Ectodermal cell (in vitro differentiated cells): ENCODE data around the gene M6PR.
"Not testable (repeated sequence)": the region's sequence is repeated elsewhere in the genome, so short reads cannot be mapped to it uniquely, and the experiment has no call there.

Experiments used
- H3K27ac ChIP-seq: 2 replicates; pipeline ENCODE4 v1.7.0; 2013; ENCODE audit warnings: mild to moderate bottlenecking, low read depth, low read length; ENCODE audit not compliant: insufficient read depth, poor library complexity, severe bottlenecking
- H3K27me3 ChIP-seq: 2 replicates; pipeline ENCODE4 v1.7.0; 2013; ENCODE audit warnings: mild to moderate bottlenecking, low read length; ENCODE audit not compliant: insufficient read depth, control insufficient read depth, poor library complexity, severe bottlenecking
- H3K36me3 ChIP-seq: one replicate; pipeline ENCODE4 v1.7.0; 2013; ENCODE audit warnings: low read length; ENCODE audit not compliant: control insufficient read depth, insufficient read depth
- H3K4me1 ChIP-seq: one replicate; pipeline ENCODE4 v1.7.0; 2013; ENCODE audit warnings: low read length; ENCODE audit not compliant: control insufficient read depth, insufficient read depth
- H3K4me3 ChIP-seq: 2 replicates; pipeline ENCODE4 v1.7.0; 2013; ENCODE audit warnings: low read depth, low read length, control low read depth; ENCODE audit not compliant: insufficient read depth
- H3K9me3 ChIP-seq: 2 replicates; pipeline ENCODE4 v1.7.0; 2013; ENCODE audit warnings: mild to moderate bottlenecking, low read length, moderate library complexity; ENCODE audit not compliant: control insufficient read depth
- WGBS, 2 experiments: methylation state at CpG; one replicate each; pipeline ENCODE4 v1.1.7; 2013; ENCODE audit warnings: missing lambda C conversion rate in 2 of 2; 5-methylcytosine and 5-hydroxymethylcytosine counted together

M6PR gene

GRCh38 chr12:8913702-8914032 is 35.8 kb downstream of the M6PR start:
- peaks cover 3% of the 10 kb centered on the region for H3K36me3 ChIP-seq
- peak overlapping the region; percentile 56 for H3K4me3 ChIP-seq
- WGBS, 2 experiments: 2% methylated on average over 6 of the region's 6 CpGs
- H3K4me1 ChIP-seq: peaks cover 21% of the 10 kb centered on the region
- peak overlapping the region; percentile 93 for H3K27ac ChIP-seq
- no peaks in the 10 kb centered on the region for H3K27me3 ChIP-seq
- no peaks in the 10 kb centered on the region for H3K9me3 ChIP-seq

DNA sequence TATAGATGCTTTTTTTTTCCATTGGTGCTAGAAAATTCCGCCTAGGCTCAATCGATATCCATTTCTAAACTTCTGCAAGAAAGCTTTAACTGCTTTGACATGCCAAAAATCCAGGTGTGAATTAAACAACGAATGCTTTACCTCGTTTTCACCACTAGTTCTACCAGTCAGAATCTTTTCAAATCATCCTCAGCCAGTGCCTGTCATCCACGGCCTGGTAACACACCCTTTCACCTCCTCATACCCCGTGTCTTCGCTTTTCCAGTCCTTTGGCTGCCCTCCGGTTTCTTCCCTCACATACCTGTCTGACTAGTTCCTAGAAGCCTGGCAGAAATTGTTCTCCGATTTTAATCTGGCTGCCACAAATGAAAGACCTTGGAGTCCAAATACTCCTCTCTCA is 36.5 kb downstream of the M6PR start:
- Histone ChIP-seq H3K27me3 (no peaks in the 10 kb centered on the region), H3K9me3 (no peaks in the 10 kb centered on the region), H3K4me1 (peaks cover 21% of the 10 kb centered on the region), H3K36me3 (no peaks in the 10 kb centered on the region), H3K27ac (peak overlapping the region; percentile 93), H3K4me3 (peak overlapping the region; percentile 56)
- WGBS, 2 experiments: 12 to 13% methylated on average over 8 to 9 of the region's 9 CpGs

DNA sequence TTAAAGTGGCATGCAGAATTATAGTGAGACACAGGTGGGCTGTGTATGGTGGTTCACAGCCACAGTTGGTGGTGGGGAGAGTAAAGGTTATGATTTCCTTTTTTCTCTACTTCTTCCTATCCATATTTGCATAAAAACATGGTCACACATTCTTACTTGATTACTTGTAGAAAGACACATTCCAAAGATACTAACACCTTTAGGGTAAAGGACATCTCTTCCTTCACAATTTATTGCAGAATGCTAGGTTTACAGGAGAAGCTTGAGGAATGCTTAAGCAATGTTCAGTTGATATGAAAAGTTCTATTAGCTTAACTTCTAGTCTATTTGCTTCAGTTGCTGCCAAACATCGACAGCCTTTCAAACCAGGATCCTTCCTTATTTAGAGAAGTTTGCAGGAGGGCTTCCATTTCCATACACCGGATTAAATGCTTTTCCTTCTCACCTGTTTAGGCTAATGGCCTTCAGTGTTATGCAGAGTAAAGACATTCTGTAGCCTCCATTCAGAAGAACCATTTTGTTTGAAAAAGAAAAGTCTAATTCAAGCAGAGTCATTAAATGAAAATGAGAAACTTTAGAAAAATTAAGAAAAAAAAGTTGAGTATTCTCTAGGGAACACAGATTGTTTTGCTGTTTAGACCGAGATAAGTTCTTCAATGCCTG is 37.7 kb downstream of the M6PR start:
- no peak overlapping the region for H3K4me3 ChIP-seq
- H3K27ac ChIP-seq: no peak overlapping the region
- 10 to 15% methylated on average over 3 of the region's 3 CpGs for WGBS, 2 experiments
- no peaks in the 10 kb centered on the region for H3K27me3 ChIP-seq
- H3K4me1 ChIP-seq: peaks cover 21% of the 10 kb centered on the region
- H3K9me3 ChIP-seq: no peaks in the 10 kb centered on the region
- H3K36me3 ChIP-seq: no peaks in the 10 kb centered on the region

GRCh38 chr12:8909752-8910151 is 39.7 kb downstream of the M6PR start:
- Histone ChIP-seq H3K4me3 (no peak overlapping the region), H3K27me3 (no peaks in the 10 kb centered on the region), H3K4me1 (peaks cover 17% of the 10 kb centered on the region), H3K9me3 (no peaks in the 10 kb centered on the region), H3K27ac (no peak overlapping the region), H3K36me3 (no peaks in the 10 kb centered on the region)
- WGBS, 2 experiments: 89% methylated on average over 4 to 5 of the region's 5 CpGs

GRCh38 chr12:8907513-8907912 is 41.9 kb downstream of the M6PR start:
- Histone ChIP-seq H3K27me3 (no peaks in the 10 kb centered on the region), H3K9me3 (no peaks in the 10 kb centered on the region), H3K27ac (no peak overlapping the region), H3K36me3 (no peaks in the 10 kb centered on the region), H3K4me3 (no peak overlapping the region), H3K4me1 (peaks cover 10% of the 10 kb centered on the region)
- 78 to 96% methylated on average over 3 of the region's 3 CpGs for WGBS, 2 experiments

DNA sequence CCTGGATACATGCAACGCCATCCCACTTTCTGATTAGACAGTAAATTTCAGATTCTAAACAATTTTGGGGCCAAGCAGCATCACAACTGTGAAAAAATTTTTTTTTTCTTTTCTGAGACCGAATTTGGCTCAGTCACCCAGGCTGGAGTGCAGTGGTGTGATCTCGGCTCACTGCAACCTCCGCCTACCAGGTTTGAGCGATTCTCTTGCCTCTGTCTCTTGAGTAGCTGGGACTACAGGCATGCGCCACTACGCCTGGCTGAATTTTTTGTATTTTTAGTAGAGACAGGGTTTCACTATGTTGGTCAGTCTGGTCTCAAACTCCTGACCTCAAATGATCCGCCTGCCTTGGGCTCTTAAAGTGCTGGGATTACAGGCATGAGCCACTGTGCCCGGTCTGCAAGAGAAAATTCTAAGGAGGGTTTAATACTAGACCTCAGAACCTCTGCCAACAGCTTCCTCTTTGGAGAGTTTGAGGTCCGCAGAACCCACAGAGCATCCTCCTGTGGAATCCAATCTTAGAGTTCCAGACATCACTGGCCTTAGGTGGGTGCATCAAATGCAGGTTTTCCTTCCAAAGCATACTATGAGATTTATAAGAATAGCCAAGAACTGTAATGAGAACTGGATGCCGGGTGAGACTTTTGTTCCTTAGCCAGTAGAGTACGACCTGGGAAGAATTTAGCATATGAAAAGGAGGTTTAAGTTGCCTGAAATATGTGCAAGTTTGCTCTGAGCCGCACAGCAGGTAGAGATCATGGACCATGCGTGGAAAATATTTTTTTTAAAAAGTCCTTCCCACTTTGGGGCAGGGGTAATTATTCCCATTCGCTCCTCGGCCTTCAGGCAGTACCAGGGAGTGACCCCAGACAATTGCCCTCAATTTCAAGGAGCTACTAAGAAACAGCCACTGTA is 42.9 kb downstream of the M6PR start:
- no peaks in the 10 kb centered on the region for H3K27me3 ChIP-seq
- no peak overlapping the region for H3K4me3 ChIP-seq
- no peaks in the 10 kb centered on the region for H3K9me3 ChIP-seq
- peaks cover 1% of the 10 kb centered on the region for H3K4me1 ChIP-seq
- H3K27ac ChIP-seq: no peak overlapping the region
- no peaks in the 10 kb centered on the region for H3K36me3 ChIP-seq
- 71 to 72% methylated on average over 16 of the region's 16 CpGs for WGBS, 2 experiments

DNA sequence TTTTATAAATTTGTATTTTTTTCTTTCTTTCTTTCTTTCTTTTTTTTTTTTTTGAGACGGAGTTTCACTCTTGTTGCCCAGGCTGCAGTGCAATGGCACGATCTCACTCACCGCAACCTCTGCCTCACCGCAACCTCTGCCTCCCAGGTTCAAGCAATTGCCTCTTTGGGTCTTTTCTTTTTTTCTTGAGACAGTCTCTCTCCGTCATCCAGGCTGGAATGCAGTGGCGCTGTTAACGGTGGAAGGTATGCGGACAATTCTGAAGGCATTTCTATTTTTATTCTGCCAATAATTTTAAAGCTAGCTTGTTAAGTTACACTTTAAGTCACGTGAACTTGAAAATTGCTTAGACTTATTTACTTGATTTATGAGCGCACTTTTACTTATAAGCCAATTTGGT is 43.9 kb downstream of the M6PR start:
- Histone ChIP-seq H3K4me3 (no peak overlapping the region), H3K27me3 (no peaks in the 10 kb centered on the region), H3K36me3 (no peaks in the 10 kb centered on the region), H3K9me3 (no peaks in the 10 kb centered on the region), H3K27ac (no peak overlapping the region), H3K4me1 (no peaks in the 10 kb centered on the region)
- 84 to 86% methylated on average over 10 of the region's 10 CpGs for WGBS, 2 experiments

GRCh38 chr12:8904665-8905064 is 44.8 kb downstream of the M6PR start:
- no peaks in the 10 kb centered on the region for H3K27me3 ChIP-seq
- no peaks in the 10 kb centered on the region for H3K4me1 ChIP-seq
- no peaks in the 10 kb centered on the region for H3K36me3 ChIP-seq
- no peak overlapping the region for H3K4me3 ChIP-seq
- no peaks in the 10 kb centered on the region for H3K9me3 ChIP-seq
- no peak overlapping the region for H3K27ac ChIP-seq

DNA sequence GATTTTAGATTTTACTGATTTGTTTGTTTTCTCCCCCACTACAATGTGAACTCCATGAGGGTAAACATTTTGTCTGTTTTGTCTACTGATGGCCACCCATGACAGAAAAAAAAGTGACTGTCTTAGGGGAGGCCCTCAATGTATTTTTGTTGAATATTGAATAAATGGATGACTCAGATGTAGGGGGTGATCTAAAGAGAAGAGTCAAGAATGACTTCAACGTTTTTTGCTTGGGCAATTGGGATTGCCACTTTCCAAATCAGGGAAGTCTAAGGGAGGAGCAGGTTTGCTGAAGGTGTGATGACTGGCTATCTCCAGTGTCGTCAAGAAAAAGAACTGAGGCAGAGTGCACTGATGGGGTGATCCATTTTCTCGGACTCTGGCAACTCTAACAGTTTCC is 45.8 kb downstream of the M6PR start:
- Histone ChIP-seq H3K4me1 (no peaks in the 10 kb centered on the region), H3K4me3 (no peak overlapping the region), H3K27me3 (no peaks in the 10 kb centered on the region), H3K27ac (no peak overlapping the region), H3K9me3 (no peaks in the 10 kb centered on the region), H3K36me3 (no peaks in the 10 kb centered on the region)
- 93 to 96% methylated on average over 3 of the region's 3 CpGs for WGBS, 2 experiments

DNA sequence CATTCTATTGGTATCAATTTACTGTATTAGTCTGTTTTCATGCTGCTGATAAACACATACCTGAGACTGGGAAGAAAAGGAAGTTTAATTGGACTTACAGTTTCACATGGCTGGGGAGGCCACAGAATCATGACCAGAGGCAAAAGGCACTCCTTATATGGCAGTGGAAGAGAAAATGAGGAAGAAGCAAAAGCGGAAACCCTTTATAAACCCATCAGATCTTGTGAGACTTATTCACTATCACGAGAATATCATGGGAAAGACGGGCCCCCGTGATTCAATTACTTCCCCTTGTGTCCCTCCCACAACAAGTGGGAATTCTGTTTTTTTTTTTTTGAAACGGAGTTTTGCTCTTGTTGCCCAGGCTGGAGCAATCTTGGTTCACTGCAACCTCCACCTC is 46.7 kb downstream of the M6PR start:
- H3K27ac ChIP-seq, H3K4me1 ChIP-seq, H3K36me3 ChIP-seq, H3K9me3 ChIP-seq, H3K4me3 ChIP-seq, H3K27me3 ChIP-seq: not testable (repeated sequence)
- 87 to 90% methylated on average over 5 of the region's 5 CpGs for WGBS, 2 experiments
